ENCODE results near the gene ZBTB8A. TPM values are rescaled to one million over a fixed set of nuclear protein-coding genes. Genes with fewer than 3 reads are reported as not detected.

ZBTB8A gene
- 10.4 and 15.9 TPM in 2 replicates for total RNA-seq (ENCODE audit: low replicate concordance)

DNA sequence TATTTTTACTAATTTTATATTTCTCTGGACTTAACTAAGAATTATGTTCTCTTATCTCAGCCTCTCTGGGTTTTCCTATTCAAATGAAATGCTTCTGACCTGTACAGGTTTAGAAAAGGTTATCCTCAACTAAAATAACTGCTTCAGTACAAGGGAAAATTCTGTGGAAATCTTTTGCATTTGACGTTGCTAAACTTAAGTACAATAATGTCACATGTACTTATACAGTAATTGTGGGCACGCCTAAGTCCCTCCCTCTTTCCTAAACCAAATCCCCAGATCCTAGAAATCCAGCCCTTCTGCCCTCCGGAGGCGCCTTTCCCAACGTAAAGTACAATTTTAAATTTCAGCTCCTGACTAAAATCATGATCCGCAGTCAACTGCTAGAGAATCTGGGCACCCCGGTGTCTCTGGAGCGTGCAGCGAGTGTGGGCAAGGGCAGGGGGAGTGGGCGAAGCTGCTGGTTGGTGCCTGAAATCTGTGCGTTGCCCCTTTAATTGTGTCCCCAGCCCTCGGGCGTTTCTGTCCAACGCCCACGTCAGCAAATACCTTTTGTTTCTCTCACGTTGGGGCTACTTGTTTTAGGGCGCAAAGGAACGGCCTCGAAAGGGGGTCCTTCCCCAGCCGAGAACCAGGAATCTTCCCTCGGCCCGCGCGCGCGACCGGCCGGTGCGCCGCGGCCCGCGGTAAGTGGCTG is at the start of gene ZBTB8A:
Gene ZBTB8A, plus strand, starts transcription at position 541 of the 697 bp plus-strand sequence. CDS start 53,505 bp downstream, outside the sequence.
- peaks cover 37% of the 10 kb centered on the region for H3K79me2 ChIP-seq (ENCODE audit: low read depth)
- Mint-ChIP-seq H3K9me3 (no peaks in the 10 kb centered on the region), H3K36me3 (peaks cover 14% of the 10 kb centered on the region), H3K4me3 (peak within 1 kb of the TSS; percentile 99), H3K27ac (peak within 1 kb of the TSS; percentile 98), H3K27me3 (ENCODE audit: insufficient read depth, low read depth) (peaks cover 10% of the 10 kb centered on the region), H3K4me1 (peaks cover 24% of the 10 kb centered on the region)
- peaks cover 8% of the 10 kb centered on the region for H3K4me1 ChIP-seq
- H3K9ac ChIP-seq: no peak within 1 kb of the TSS
- peak within 1 kb of the TSS; percentile 91 for H2AFZ ChIP-seq (replicated peaks)
- peak within 1 kb of the TSS; percentile 76 for H3K4me3 ChIP-seq
- H3K27ac ChIP-seq: no peak within 1 kb of the TSS
- H3K4me2 ChIP-seq: peak within 1 kb of the TSS; percentile 77
- no peak for DNase-seq (ENCODE audit: low spot score)
- TF ChIP-seq EZH2phosphoT487 (IDR thresholded peaks at IDR 0.05): no peak
- TF ChIP-seq, protein P1, sequence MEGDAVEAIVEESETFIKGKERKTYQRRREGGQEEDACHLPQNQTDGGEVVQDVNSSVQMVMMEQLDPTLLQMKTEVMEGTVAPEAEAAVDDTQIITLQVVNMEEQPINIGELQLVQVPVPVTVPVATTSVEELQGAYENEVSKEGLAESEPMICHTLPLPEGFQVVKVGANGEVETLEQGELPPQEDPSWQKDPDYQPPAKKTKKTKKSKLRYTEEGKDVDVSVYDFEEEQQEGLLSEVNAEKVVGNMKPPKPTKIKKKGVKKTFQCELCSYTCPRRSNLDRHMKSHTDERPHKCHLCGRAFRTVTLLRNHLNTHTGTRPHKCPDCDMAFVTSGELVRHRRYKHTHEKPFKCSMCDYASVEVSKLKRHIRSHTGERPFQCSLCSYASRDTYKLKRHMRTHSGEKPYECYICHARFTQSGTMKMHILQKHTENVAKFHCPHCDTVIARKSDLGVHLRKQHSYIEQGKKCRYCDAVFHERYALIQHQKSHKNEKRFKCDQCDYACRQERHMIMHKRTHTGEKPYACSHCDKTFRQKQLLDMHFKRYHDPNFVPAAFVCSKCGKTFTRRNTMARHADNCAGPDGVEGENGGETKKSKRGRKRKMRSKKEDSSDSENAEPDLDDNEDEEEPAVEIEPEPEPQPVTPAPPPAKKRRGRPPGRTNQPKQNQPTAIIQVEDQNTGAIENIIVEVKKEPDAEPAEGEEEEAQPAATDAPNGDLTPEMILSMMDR (IDR thresholded peaks at IDR 0.05): peak; percentile 14
- peaks cover 14% of the 10 kb centered on the region for H3K27me3 ChIP-seq
- H3K36me3 ChIP-seq: no peaks in the 10 kb centered on the region
- H3K9me3 ChIP-seq (ENCODE audit: low read depth): no peaks in the 10 kb centered on the region
- peaks cover 24% of the 10 kb centered on the region for H3F3A ChIP-seq (ENCODE audit: low read depth)
- peaks cover 4% of the 10 kb centered on the region for H4K20me1 ChIP-seq (ENCODE audit: low read depth)

DNA sequence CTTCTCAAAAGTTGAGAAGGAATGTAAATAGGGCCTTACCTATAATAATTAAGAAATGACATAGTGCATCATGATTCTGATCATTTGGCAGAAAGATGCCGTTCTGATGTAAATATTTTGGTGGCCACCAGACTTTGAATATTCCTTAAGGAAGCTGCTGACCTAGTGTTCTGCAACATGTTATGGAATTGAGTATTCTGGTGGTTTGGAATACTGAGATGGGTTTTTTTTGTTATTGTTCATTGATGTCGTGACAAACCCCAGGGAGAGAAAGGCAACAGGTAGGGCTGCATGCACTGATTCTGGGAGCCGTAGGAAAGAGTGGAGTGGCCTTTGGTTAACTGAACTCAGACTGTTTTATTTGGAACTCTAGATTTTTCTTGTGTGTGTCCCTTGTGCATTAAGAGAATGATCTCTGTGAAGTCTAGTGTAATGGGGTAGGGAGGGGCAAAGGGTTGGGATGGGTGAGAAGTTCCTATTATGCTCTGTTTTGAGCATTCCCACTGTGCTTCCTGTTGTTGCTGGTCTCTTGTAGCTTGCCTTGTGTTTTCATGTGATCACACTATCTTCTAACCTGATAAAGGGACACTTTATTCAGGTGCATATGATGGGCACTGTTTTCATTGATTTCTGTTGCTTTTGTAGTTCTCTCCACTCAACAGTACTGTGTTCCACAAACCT is 49.3 kb upstream of the ZBTB8A start:
- Histone ChIP-seq H3K9me3 (ENCODE audit: low read depth) (no peaks in the 10 kb centered on the region), H3K27me3 (no peaks in the 10 kb centered on the region), H2AFZ (replicated peaks) (no peak overlapping the region), H3K4me3 (no peak overlapping the region), H4K20me1 (ENCODE audit: low read depth) (no peaks in the 10 kb centered on the region), H3K27ac (no peak overlapping the region), H3K79me2 (ENCODE audit: low read depth) (no peaks in the 10 kb centered on the region), H3K4me1 (no peaks in the 10 kb centered on the region), H3K4me2 (no peak overlapping the region), H3F3A (ENCODE audit: low read depth) (no peaks in the 10 kb centered on the region), H3K9ac (no peak overlapping the region), H3K36me3 (no peaks in the 10 kb centered on the region)
- peaks cover 6% of the 10 kb centered on the region for H3K4me1 Mint-ChIP-seq
- TF ChIP-seq, protein P1 (IDR thresholded peaks at IDR 0.05): no peak
- TF ChIP-seq EZH2 (IDR thresholded peaks at IDR 0.05) (no peak), EZH2phosphoT487 (IDR thresholded peaks at IDR 0.05) (no peak)
- H3K27ac Mint-ChIP-seq: no peak overlapping the region
- no peak overlapping the region for H3K4me3 Mint-ChIP-seq
- no peaks in the 10 kb centered on the region for H3K27me3 Mint-ChIP-seq (ENCODE audit: insufficient read depth, low read depth)
- no peak for DNase-seq (ENCODE audit: low spot score)
- H3K9me3 Mint-ChIP-seq: no peaks in the 10 kb centered on the region
- peaks cover 14% of the 10 kb centered on the region for H3K36me3 Mint-ChIP-seq

DNA sequence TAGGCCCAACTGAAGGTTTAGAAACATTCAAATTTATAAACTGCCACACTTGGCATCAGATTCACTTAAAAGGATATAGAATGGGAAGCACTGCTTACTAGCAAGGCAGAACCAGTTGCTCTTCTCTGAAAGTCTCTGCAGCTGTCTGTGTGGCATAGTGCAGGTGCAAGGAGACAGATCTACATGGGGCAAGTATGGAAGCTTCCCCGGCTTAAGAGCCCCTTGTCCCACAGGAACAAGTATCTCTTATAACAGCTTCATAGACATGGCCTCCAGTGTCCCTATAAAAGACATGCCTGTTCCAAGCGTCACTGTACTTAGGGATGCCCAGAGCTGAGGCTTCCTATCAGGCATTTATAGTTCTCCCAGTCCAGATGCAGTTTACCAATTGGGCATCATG is 47.8 kb upstream of the ZBTB8A start:
- Mint-ChIP-seq H3K9me3 (no peaks in the 10 kb centered on the region), H3K36me3 (peaks cover 8% of the 10 kb centered on the region), H3K4me1 (peaks cover 7% of the 10 kb centered on the region), H3K27ac (no peak overlapping the region), H3K4me3 (no peak overlapping the region), H3K27me3 (ENCODE audit: insufficient read depth, low read depth) (peaks cover 3% of the 10 kb centered on the region)
- no peaks in the 10 kb centered on the region for H3K79me2 ChIP-seq (ENCODE audit: low read depth)
- H3F3A ChIP-seq (ENCODE audit: low read depth): peaks cover 6% of the 10 kb centered on the region
- DNase-seq (ENCODE audit: low spot score): no peak
- no peaks in the 10 kb centered on the region for H3K9me3 ChIP-seq (ENCODE audit: low read depth)
- no peak overlapping the region for H3K4me3 ChIP-seq
- H3K9ac ChIP-seq: no peak overlapping the region
- H3K27me3 ChIP-seq: no peaks in the 10 kb centered on the region
- H3K36me3 ChIP-seq: no peaks in the 10 kb centered on the region
- TF ChIP-seq EZH2phosphoT487 (IDR thresholded peaks at IDR 0.05) (no peak), EZH2 (IDR thresholded peaks at IDR 0.05) (no peak)
- TF ChIP-seq, protein P1 (IDR thresholded peaks at IDR 0.05): no peak
- no peak overlapping the region for H2AFZ ChIP-seq (replicated peaks)
- no peak overlapping the region for H3K4me2 ChIP-seq
- no peaks in the 10 kb centered on the region for H4K20me1 ChIP-seq (ENCODE audit: low read depth)
- H3K4me1 ChIP-seq: no peaks in the 10 kb centered on the region
- no peak overlapping the region for H3K27ac ChIP-seq

Measured in neural progenitor cell (in vitro differentiated cells).